ENCODE results near the gene DPP10. TPM values are rescaled to one million over a fixed set of nuclear protein-coding genes. Genes with fewer than 3 reads are reported as not detected.

Gene DPP10
- total and polyA plus RNA-seq, 2 of the 13 experiments (the other 11 are each of a cell fraction or from before 2014, with no cell fraction given) = 0.95 to 1.7 TPM

DNA sequence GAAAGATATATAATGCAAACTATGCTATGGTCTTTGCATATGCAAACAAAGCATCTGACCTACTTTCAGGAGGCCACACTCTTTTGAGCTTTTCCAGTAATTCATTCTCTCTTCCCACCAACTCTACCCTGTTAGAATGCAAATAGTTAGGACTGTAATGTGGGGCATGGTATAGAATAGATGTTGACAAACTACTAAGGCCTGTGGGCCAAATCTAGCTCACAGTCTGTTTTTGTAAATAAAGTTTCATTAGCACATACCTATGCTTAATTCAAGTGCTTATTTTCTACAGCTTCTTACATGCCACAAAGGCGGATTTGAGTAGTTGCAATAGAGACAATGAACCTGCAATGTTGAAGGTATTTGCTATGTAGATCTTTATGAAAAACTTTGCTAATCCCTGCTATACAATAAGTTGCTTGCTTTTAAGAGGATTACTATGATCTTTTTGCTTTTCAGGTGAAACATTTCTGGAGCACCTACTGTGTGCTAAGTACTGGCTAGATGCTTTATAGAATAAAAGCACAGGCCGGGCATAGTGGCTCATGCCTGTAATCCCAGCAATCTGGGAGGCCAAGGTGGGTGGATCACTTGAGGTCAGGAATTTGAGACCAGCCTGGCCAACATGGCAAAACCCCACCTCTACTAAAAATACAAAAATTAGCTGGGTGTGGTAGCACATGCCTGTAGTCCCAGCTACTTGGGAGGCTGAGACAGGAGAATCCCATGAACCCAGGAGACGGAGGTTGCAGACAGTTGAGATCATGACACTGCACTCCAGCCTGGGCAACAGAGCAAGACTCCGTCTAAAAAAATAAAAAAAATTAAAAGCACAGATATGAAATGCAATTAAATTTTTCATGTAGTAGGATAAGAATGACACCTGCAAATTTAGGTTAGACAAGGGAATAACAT, 267.8 kb downstream of the DPP10 start:
- H3K4me2 ChIP-seq (ENCODE audit: low read depth, low read length) = no peak overlapping the region
- no peaks in the 10 kb centered on the region for H3K4me1 ChIP-seq (ENCODE audit: insufficient read depth, low read length)
- H3K27ac ChIP-seq (ENCODE audit: extremely low read length, insufficient read depth, low read length) = no peak overlapping the region
- FAIRE-seq (no peak), ATAC-seq (no peak), DNase-seq (ENCODE audit: low spot score) (no peak)
- no peak overlapping the region for H2AFZ ChIP-seq (ENCODE audit: low read length)
- H3K4me3 ChIP-seq (replicated peaks in 1 of 3; ENCODE audit: insufficient read depth in 1 of 3, low read depth in 2 of 3, low read length in 3 of 3) = no peak overlapping the region
- H3K9ac ChIP-seq (ENCODE audit: insufficient read depth, low read depth, low read length) = no peak overlapping the region
- POLR2A ChIA-PET = no interaction called here
- no peaks in the 10 kb centered on the region for H3K27me3 ChIP-seq (ENCODE audit: control insufficient read depth in 1 of 2, insufficient read depth in 2 of 2, low read length in 2 of 2)
- 11% methylated on average over 4 of the region's 4 CpGs for WGBS (ENCODE audit: low lambda C conversion rate)
- no peaks in the 10 kb centered on the region for H3K79me2 ChIP-seq (ENCODE audit: insufficient read depth, low read length)
- intact Hi-C loops (cut with micrococcal nuclease; ENCODE audit: unreplicated experiment) = no loop called here
- H4K20me1 ChIP-seq (ENCODE audit: insufficient read depth, low read length) = no peaks in the 10 kb centered on the region
- in situ Hi-C loops (cut with HindIII; ENCODE audit: extremely low pct_ligation_motif_present, low pct_unique_long_range_greater_than_20kb) = no loop called here
- CTCF ChIA-PET (ENCODE audit: low intra/inter-chr PET ratio, low total read pairs) = no interaction called here
- no peaks in the 10 kb centered on the region for H3K9me3 ChIP-seq (ENCODE audit: low read length)
- H3K36me3 ChIP-seq (replicated peaks in 1 of 2; ENCODE audit: control insufficient read depth in 1 of 2, insufficient read depth in 2 of 2, low read length in 2 of 2) = no peaks in the 10 kb centered on the region
- BruUV-seq (replicated peaks) = no TSS peak
- TF ChIP-seq SPEN (CRISPR knock-in tag; IDR thresholded peaks at IDR 0.05; ENCODE audit: low read depth) (no peak), ZBTB46 (CRISPR knock-in tag; IDR thresholded peaks at IDR 0.05; ENCODE audit: borderline replicate concordance) (no peak), LCORL (IDR thresholded peaks at IDR 0.05) (no peak), LCORL (CRISPR knock-in tag; IDR thresholded peaks at IDR 0.05) (no peak), CREM (IDR thresholded peaks at IDR 0.05) (no peak), CREM (CRISPR knock-in tag; IDR thresholded peaks at IDR 0.05) (no peak), GMEB2 (CRISPR knock-in tag; IDR thresholded peaks at IDR 0.05; ENCODE audit: low read depth) (no peak), HOXA3 (CRISPR knock-in tag; IDR thresholded peaks at IDR 0.05) (no peak), THRA (CRISPR knock-in tag; IDR thresholded peaks at IDR 0.05; ENCODE audit: borderline replicate concordance) (no peak), RCOR2 (CRISPR knock-in tag; IDR thresholded peaks at IDR 0.05) (no peak), ZFYVE20 (CRISPR knock-in tag; IDR thresholded peaks at IDR 0.05; ENCODE audit: borderline replicate concordance, low read depth) (no peak), PRDM4 (CRISPR knock-in tag; IDR thresholded peaks at IDR 0.05; ENCODE audit: borderline replicate concordance) (no peak), ZNF264 (CRISPR knock-in tag; IDR thresholded peaks at IDR 0.05) (no peak), ZNF720 (CRISPR knock-in tag; IDR thresholded peaks at IDR 0.05) (no peak), ZZZ3 (CRISPR knock-in tag; IDR thresholded peaks at IDR 0.05; ENCODE audit: borderline replicate concordance) (no peak)
- TF ChIP-seq, protein P1, sequence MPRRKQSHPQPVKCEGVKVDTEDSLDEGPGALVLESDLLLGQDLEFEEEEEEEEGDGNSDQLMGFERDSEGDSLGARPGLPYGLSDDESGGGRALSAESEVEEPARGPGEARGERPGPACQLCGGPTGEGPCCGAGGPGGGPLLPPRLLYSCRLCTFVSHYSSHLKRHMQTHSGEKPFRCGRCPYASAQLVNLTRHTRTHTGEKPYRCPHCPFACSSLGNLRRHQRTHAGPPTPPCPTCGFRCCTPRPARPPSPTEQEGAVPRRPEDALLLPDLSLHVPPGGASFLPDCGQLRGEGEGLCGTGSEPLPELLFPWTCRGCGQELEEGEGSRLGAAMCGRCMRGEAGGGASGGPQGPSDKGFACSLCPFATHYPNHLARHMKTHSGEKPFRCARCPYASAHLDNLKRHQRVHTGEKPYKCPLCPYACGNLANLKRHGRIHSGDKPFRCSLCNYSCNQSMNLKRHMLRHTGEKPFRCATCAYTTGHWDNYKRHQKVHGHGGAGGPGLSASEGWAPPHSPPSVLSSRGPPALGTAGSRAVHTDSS (CRISPR knock-in tag; conservative IDR thresholded peaks at IDR 0.05) = no peak

Data from HepG2 (cell line).